ENCODE data around the gene RNASE12. TPM values are rescaled to one million over a fixed set of nuclear protein-coding genes. Genes with fewer than 3 reads are reported as not detected.

RNASE12 gene, protein sequence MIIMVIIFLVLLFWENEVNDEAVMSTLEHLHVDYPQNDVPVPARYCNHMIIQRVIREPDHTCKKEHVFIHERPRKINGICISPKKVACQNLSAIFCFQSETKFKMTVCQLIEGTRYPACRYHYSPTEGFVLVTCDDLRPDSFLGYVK
- polyA plus RNA-seq (2013, experiment 1 of 2), result not detected
- polyA plus RNA-seq (2013, experiment 2 of 2), result not detected

GRCh38 chr14:20591235-20591634 lies at the start of gene RNASE12:
Gene RNASE12 (minus strand): TSS chr14:20591376. CDS start chr14:20590723, 653 bp downstream.
- no peak within 1 kb of the TSS for H2AK5ac ChIP-seq (ENCODE audit: low read length)
- no peaks in the 10 kb centered on the region for H3K4me1 ChIP-seq (ENCODE audit: control insufficient read depth, low read depth, low read length)
- H3K4ac ChIP-seq (ENCODE audit: low read depth, low read length), result no peak within 1 kb of the TSS
- H3K56ac ChIP-seq (ENCODE audit: low read length), result no peak within 1 kb of the TSS
- no peak within 1 kb of the TSS for H2BK120ac ChIP-seq (ENCODE audit: low read depth, low read length)
- H3K18ac ChIP-seq (ENCODE audit: low read length), result no peak within 1 kb of the TSS
- no peak within 1 kb of the TSS for H3K9ac ChIP-seq (ENCODE audit: low read length)
- no peak within 1 kb of the TSS for H3K27ac ChIP-seq (ENCODE audit: low read depth, low read length)
- no peak within 1 kb of the TSS for H4K8ac ChIP-seq (ENCODE audit: low read depth, low read length)
- H3K23ac ChIP-seq (ENCODE audit: low read length), result no peak within 1 kb of the TSS
- no peaks in the 10 kb centered on the region for H3K79me1 ChIP-seq (ENCODE audit: low read length)
- H2BK5ac ChIP-seq (ENCODE audit: low read length), result no peak within 1 kb of the TSS
- no peak for DNase-seq
- WGBS (ENCODE audit: extremely low coverage, insufficient coverage, low lambda C conversion rate), result no CpG with 5 or more reads among the region's 4 CpGs
- no peaks in the 10 kb centered on the region for H3K79me2 ChIP-seq (ENCODE audit: control insufficient read depth, insufficient read depth, low read length)
- no peaks in the 10 kb centered on the region for H3K27me3 ChIP-seq (ENCODE audit: insufficient read depth, low read length, poor library complexity)
- no peak within 1 kb of the TSS for H2BK15ac ChIP-seq (replicated peaks; ENCODE audit: low read depth)
- H3K4me3 ChIP-seq (ENCODE audit: low read length), result no peak within 1 kb of the TSS
- H3K36me3 ChIP-seq (ENCODE audit: control insufficient read depth, insufficient read depth, low read length), result no peaks in the 10 kb centered on the region
- no peak within 1 kb of the TSS for H3K4me2 ChIP-seq (ENCODE audit: low read length)
- no peak within 1 kb of the TSS for H4K5ac ChIP-seq (ENCODE audit: low read length)

DNA sequence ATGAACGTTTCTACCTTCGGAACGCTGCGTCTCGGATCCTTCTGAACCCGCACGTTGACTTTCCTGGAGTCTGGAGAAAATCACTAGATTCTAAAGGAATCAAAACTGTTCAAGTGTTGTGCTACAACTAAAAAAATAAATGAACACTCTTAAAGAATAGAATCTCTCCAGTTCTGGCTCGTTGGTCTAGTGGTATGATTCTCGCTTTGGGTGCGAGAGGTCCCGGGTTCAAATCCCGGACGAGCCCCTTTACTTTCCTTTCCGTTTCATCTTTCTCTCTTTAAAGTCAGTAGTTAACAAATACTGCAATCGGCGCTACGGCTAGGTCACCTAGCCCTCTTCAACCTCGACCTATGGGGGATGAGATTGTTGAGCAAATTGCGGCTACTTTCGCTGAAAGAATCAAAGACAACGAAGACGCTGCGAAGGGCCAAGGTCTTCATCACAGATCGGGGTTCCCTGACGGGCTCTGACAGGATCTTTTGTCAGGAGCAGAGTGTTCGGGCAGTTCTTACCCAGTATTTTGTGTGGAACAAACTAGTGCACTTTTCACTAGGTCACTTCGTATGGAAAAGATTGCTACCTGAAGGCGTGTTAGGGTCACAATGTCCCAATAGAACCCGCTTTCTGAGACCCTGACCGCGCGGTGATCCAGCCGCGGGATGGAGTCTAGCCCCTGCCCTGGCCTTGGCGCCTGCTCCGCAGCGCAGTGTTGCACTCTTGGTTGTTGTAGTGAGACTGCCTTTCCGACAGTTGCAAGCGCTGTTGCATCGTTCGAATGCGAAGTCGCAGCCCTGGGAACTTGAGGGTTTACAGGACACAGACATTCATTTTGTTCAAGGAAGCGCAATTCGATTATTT lies 41.9 kb upstream of the RNASE12 start:
- Histone ChIP-seq H3K4ac (ENCODE audit: low read depth, low read length) (peak overlapping the region; percentile 37), H3K23ac (ENCODE audit: low read length) (no peak overlapping the region), H3K79me2 (ENCODE audit: control insufficient read depth, insufficient read depth, low read length) (no peaks in the 10 kb centered on the region), H3K4me3 (ENCODE audit: low read length) (peak overlapping the region; percentile 59), H2AK5ac (ENCODE audit: low read length) (no peak overlapping the region), H3K27ac (ENCODE audit: low read depth, low read length) (no peak overlapping the region), H4K5ac (ENCODE audit: low read length) (no peak overlapping the region), H3K18ac (ENCODE audit: low read length) (peak overlapping the region; percentile 13), H2BK5ac (ENCODE audit: low read length) (no peak overlapping the region), H3K79me1 (ENCODE audit: low read length) (no peaks in the 10 kb centered on the region), H3K36me3 (ENCODE audit: control insufficient read depth, insufficient read depth, low read length) (no peaks in the 10 kb centered on the region), H3K4me2 (ENCODE audit: low read length) (peak overlapping the region; percentile 47), H3K56ac (ENCODE audit: low read length) (peak overlapping the region; percentile 82), H3K9ac (ENCODE audit: low read length) (peak overlapping the region; percentile 70), H4K8ac (ENCODE audit: low read depth, low read length) (no peak overlapping the region), H3K4me1 (ENCODE audit: control insufficient read depth, low read depth, low read length) (peaks cover 2% of the 10 kb centered on the region), H2BK120ac (ENCODE audit: low read depth, low read length) (no peak overlapping the region), H3K27me3 (ENCODE audit: insufficient read depth, low read length, poor library complexity) (no peaks in the 10 kb centered on the region), H2BK15ac (replicated peaks; ENCODE audit: low read depth) (no peak overlapping the region)
- peak; percentile 99 for DNase-seq
- no CpG with 5 or more reads among the region's 45 CpGs for WGBS (ENCODE audit: extremely low coverage, insufficient coverage, low lambda C conversion rate)

DNA sequence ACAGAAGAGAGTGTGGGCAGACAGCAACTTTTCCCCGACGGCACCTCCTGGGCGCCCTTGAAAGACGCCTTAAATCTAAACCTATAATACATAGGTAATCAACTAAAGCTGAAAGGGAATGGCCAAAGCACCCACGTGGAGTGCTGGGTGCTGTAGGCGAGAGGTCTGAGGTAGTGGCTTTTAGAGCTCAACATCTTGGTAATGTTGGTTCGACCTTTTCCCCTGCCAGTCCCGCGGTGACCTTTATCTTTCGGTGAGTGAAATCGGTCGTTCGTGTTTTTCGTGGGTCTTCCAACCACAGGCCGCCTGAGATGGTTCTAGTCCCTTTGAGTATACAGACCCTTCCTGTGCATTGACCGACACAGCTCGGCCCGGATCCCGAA lies 41.3 kb upstream of the RNASE12 start:
- H3K4ac ChIP-seq (ENCODE audit: low read depth, low read length), result peak overlapping the region; percentile 37
- H3K9ac ChIP-seq (ENCODE audit: low read length), result peak overlapping the region; percentile 70
- no peak overlapping the region for H3K18ac ChIP-seq (ENCODE audit: low read length)
- H3K4me3 ChIP-seq (ENCODE audit: low read length), result peak overlapping the region; percentile 59
- no CpG with 5 or more reads among the region's 19 CpGs for WGBS (ENCODE audit: extremely low coverage, insufficient coverage, low lambda C conversion rate)
- peak; percentile 72 for DNase-seq
- H3K23ac ChIP-seq (ENCODE audit: low read length), result no peak overlapping the region
- no peaks in the 10 kb centered on the region for H3K27me3 ChIP-seq (ENCODE audit: insufficient read depth, low read length, poor library complexity)
- no peak overlapping the region for H2AK5ac ChIP-seq (ENCODE audit: low read length)
- H2BK120ac ChIP-seq (ENCODE audit: low read depth, low read length), result no peak overlapping the region
- no peak overlapping the region for H4K8ac ChIP-seq (ENCODE audit: low read depth, low read length)
- H3K56ac ChIP-seq (ENCODE audit: low read length), result peak overlapping the region; percentile 82
- no peak overlapping the region for H2BK15ac ChIP-seq (replicated peaks; ENCODE audit: low read depth)
- peak overlapping the region; percentile 47 for H3K4me2 ChIP-seq (ENCODE audit: low read length)
- H2BK5ac ChIP-seq (ENCODE audit: low read length), result no peak overlapping the region
- no peak overlapping the region for H3K27ac ChIP-seq (ENCODE audit: low read depth, low read length)
- no peak overlapping the region for H4K5ac ChIP-seq (ENCODE audit: low read length)
- H3K79me1 ChIP-seq (ENCODE audit: low read length), result no peaks in the 10 kb centered on the region
- H3K79me2 ChIP-seq (ENCODE audit: control insufficient read depth, insufficient read depth, low read length), result no peaks in the 10 kb centered on the region
- no peaks in the 10 kb centered on the region for H3K36me3 ChIP-seq (ENCODE audit: control insufficient read depth, insufficient read depth, low read length)
- peaks cover 6% of the 10 kb centered on the region for H3K4me1 ChIP-seq (ENCODE audit: control insufficient read depth, low read depth, low read length)

DNA sequence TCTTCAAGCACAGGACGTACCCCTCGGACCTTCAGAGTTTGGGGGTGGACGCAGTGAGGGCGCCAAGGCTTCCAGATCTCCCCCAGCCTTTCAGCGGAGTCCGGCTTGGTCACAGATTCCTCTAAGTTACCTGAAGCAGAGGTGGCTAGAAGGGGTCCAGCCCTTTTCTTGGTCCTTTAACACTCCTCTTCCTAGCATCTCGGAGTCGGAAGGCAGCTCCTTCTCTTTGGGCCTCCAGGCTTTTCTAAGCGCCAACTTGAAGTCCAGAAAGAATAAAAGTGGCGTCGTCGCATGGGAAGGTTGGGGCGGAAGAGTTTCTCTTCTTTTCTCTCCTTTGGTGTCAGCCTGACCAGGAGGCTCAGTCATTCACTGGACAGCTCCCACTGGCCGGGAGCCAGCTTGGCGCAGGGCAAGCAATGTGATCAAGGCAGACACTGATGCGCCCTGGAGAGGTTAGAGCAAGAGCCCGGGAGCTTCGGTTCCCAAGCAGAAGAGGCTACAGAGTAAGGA lies 40.8 kb upstream of the RNASE12 start:
- no CpG with 5 or more reads among the region's 18 CpGs for WGBS (ENCODE audit: extremely low coverage, insufficient coverage, low lambda C conversion rate)
- Histone ChIP-seq H4K5ac (ENCODE audit: low read length) (no peak overlapping the region), H3K79me2 (ENCODE audit: control insufficient read depth, insufficient read depth, low read length) (no peaks in the 10 kb centered on the region)

DNA sequence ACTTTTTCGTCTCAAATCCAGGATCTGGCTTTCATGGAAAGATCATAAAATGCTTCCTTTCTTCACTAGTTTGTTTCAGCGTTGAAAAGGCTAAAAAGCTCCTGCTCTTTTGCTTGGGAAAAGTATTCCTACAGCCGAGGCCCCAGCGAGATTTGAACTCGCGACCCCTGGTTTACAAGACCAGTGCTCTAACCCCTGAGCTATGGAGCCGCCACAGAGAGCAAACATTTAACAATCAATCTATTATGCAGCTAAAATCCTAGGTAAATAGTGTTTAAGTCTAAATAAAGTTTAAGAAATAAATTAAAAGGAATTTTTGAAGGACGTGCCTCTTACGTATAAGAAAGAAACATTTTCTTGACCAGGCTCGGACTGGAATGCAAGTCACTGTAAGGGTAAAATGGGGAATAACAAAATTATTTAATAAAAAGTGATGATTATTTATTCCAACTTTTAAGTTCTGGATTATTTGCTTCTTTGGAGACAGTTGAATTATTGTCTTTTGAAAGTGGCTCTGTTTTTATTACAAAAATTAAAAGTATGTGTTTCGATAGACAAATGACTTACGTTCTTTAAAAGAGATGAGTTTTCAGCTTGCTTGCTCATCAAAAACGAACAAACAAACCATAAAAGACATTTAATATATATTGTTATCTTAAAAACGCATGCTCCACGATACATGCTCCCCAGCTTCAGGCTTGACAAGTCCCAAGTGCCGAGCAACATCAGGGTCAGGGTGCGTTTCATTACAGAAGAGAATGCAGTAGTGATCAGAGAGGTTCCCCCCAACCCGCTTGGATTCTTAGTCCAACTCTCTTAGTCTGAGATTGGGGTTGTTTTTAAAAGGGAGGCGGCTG lies 40.1 kb upstream of the RNASE12 start:
- DNase-seq, result peak; percentile 85
- peak overlapping the region; percentile 95 for H3K4me2 ChIP-seq (ENCODE audit: low read length)
- peak overlapping the region; percentile 21 for H3K18ac ChIP-seq (ENCODE audit: low read length)
- no peak overlapping the region for H2BK15ac ChIP-seq (replicated peaks; ENCODE audit: low read depth)
- H3K27ac ChIP-seq (ENCODE audit: low read depth, low read length), result peak overlapping the region; percentile 72
- H3K79me2 ChIP-seq (ENCODE audit: control insufficient read depth, insufficient read depth, low read length), result no peaks in the 10 kb centered on the region
- no peaks in the 10 kb centered on the region for H3K36me3 ChIP-seq (ENCODE audit: control insufficient read depth, insufficient read depth, low read length)
- H2AK5ac ChIP-seq (ENCODE audit: low read length), result no peak overlapping the region
- H4K5ac ChIP-seq (ENCODE audit: low read length), result no peak overlapping the region
- no peaks in the 10 kb centered on the region for H3K27me3 ChIP-seq (ENCODE audit: insufficient read depth, low read length, poor library complexity)
- peak overlapping the region; percentile 74 for H3K9ac ChIP-seq (ENCODE audit: low read length)
- H3K4me3 ChIP-seq (ENCODE audit: low read length), result peak overlapping the region; percentile 71
- H4K8ac ChIP-seq (ENCODE audit: low read depth, low read length), result no peak overlapping the region
- no peak overlapping the region for H2BK120ac ChIP-seq (ENCODE audit: low read depth, low read length)
- H3K56ac ChIP-seq (ENCODE audit: low read length), result peak overlapping the region; percentile 86
- peaks cover 12% of the 10 kb centered on the region for H3K4me1 ChIP-seq (ENCODE audit: control insufficient read depth, low read depth, low read length)
- H3K79me1 ChIP-seq (ENCODE audit: low read length), result no peaks in the 10 kb centered on the region
- H3K4ac ChIP-seq (ENCODE audit: low read depth, low read length), result no peak overlapping the region
- no peak overlapping the region for H2BK5ac ChIP-seq (ENCODE audit: low read length)
- H3K23ac ChIP-seq (ENCODE audit: low read length), result no peak overlapping the region
- no CpG with 5 or more reads among the region's 19 CpGs for WGBS (ENCODE audit: extremely low coverage, insufficient coverage, low lambda C conversion rate)

More for the DNA sequence above, 40.8 kb upstream of the RNASE12 start:
- no peak overlapping the region for H3K27ac ChIP-seq (ENCODE audit: low read depth, low read length)
- no peaks in the 10 kb centered on the region for H3K79me1 ChIP-seq (ENCODE audit: low read length)
- H2AK5ac ChIP-seq (ENCODE audit: low read length), result no peak overlapping the region
- no peak overlapping the region for H4K8ac ChIP-seq (ENCODE audit: low read depth, low read length)
- peak overlapping the region; percentile 59 for H3K4me3 ChIP-seq (ENCODE audit: low read length)
- H3K36me3 ChIP-seq (ENCODE audit: control insufficient read depth, insufficient read depth, low read length), result no peaks in the 10 kb centered on the region
- peak; percentile 86 for DNase-seq
- H3K4me1 ChIP-seq (ENCODE audit: control insufficient read depth, low read depth, low read length), result peaks cover 8% of the 10 kb centered on the region
- H3K9ac ChIP-seq (ENCODE audit: low read length), result peak overlapping the region; percentile 74
- H2BK5ac ChIP-seq (ENCODE audit: low read length), result no peak overlapping the region
- no peak overlapping the region for H2BK120ac ChIP-seq (ENCODE audit: low read depth, low read length)
- no peak overlapping the region for H3K4ac ChIP-seq (ENCODE audit: low read depth, low read length)
- H3K18ac ChIP-seq (ENCODE audit: low read length), result no peak overlapping the region
- H2BK15ac ChIP-seq (replicated peaks; ENCODE audit: low read depth), result no peak overlapping the region
- H3K56ac ChIP-seq (ENCODE audit: low read length), result peak overlapping the region; percentile 82
- H3K23ac ChIP-seq (ENCODE audit: low read length), result no peak overlapping the region
- peak overlapping the region; percentile 95 for H3K4me2 ChIP-seq (ENCODE audit: low read length)
- no peaks in the 10 kb centered on the region for H3K27me3 ChIP-seq (ENCODE audit: insufficient read depth, low read length, poor library complexity)
